SU-DHL-6 (cell line): Measurements from ENCODE around the gene PIPOX.

Experiments
- H2AFZ ChIP-seq: fragments of 200-600 bp; sonication (generic); 2 replicates; pipeline ENCODE4 v1.6.1; 2014; ENCODE audit warnings: low read depth, mild to moderate bottlenecking, moderate library complexity, mixed read lengths, antibody characterized with exemption, low read length; ENCODE audit not compliant: severe bottlenecking
- H3F3A ChIP-seq: fragments of 200-600 bp; shearing (Covaris generic); 2 replicates; pipeline ENCODE4 v1.6.0; 2016; ENCODE audit warnings: antibody characterized with exemption, mild to moderate bottlenecking; ENCODE audit not compliant: insufficient read depth
- H3K27ac ChIP-seq: fragments of 200-600 bp; sonication (generic); 2 replicates; pipeline ENCODE4 v1.5.1; 2016; ENCODE audit warnings: low read depth, mild to moderate bottlenecking, low read length, moderate library complexity, mixed read lengths
- H3K27me3 ChIP-seq: fragments of 200-600 bp; sonication (generic), shearing (Covaris generic); 2 replicates; pipeline ENCODE4 v1.6.0; 2014; ENCODE audit warnings: mild to moderate bottlenecking, low read length
- H3K36me3 ChIP-seq: fragments of 200-600 bp; sonication (generic); 2 replicates; pipeline ENCODE4 v1.6.1; 2014; ENCODE audit warnings: mild to moderate bottlenecking, low read length, mixed read lengths
- H3K4me2 ChIP-seq: fragments of 300-600, 200-600 bp; shearing (Covaris generic), sonication (generic); 2 replicates; pipeline ENCODE4 v1.6.0; 2014; ENCODE audit warnings: low read length, low read depth, mild to moderate bottlenecking; ENCODE audit not compliant: poor library complexity, severe bottlenecking
- H3K4me3 ChIP-seq: fragments of 200-600 bp; sonication (generic); 2 replicates; pipeline ENCODE4 v1.5.1; 2014; ENCODE audit warnings: antibody characterized with exemption, low read length, mild to moderate bottlenecking, mixed read lengths; ENCODE audit not compliant: insufficient read depth, poor library complexity, severe bottlenecking
- H3K79me2 ChIP-seq: fragments of 200-600 bp; sonication (generic); 2 replicates; pipeline ENCODE4 v1.6.1; 2014; ENCODE audit warnings: mild to moderate bottlenecking, low read length, moderate library complexity; ENCODE audit not compliant: insufficient read depth
- H3K9ac ChIP-seq: fragments of 200-600 bp; sonication (generic); 2 replicates; pipeline ENCODE4 v1.7.0; 2014; ENCODE audit warnings: mild to moderate bottlenecking, low read length
- H3K9me2 ChIP-seq: fragments of 200-600 bp; sonication (generic); replicated peaks from 2 replicates; pipeline ENCODE4 v1.6.1; 2014; ENCODE audit warnings: low read length; ENCODE audit not compliant: insufficient read depth
- H3K9me3 ChIP-seq: fragments of 200-600 bp; sonication (generic); 2 replicates; pipeline ENCODE4 v1.6.1; 2014; ENCODE audit warnings: low read length, mixed read lengths; ENCODE audit not compliant: insufficient read depth
- H4K20me1 ChIP-seq: fragments of 200-600 bp; sonication (generic); 2 replicates; pipeline ENCODE4 v1.6.1; 2014; ENCODE audit warnings: low read depth, mild to moderate bottlenecking, antibody characterized with exemption, low read length, moderate library complexity, mixed read lengths
- EZH2phosphoT487 ChIP-seq: fragments of 200-600 bp; sonication (generic), shearing (Covaris generic); conservative IDR thresholded peaks from 2 replicates; pipeline ENCODE4 v1.6.1; 2018; ENCODE audit warnings: mild to moderate bottlenecking, antibody characterized with exemption, low read length, moderate library complexity, mixed read lengths
- TF ChIP-seq, protein P1 (sequence below): fragments of 200-600 bp; sonication (generic); IDR thresholded peaks from one replicate; pipeline ENCODE4 v1.5.1; 2017; ENCODE audit warnings: antibody characterized with exemption, mild to moderate bottlenecking, low read length, moderate library complexity; ENCODE audit not compliant: insufficient read depth, poor library complexity, severe bottlenecking

Gene PIPOX

DNA sequence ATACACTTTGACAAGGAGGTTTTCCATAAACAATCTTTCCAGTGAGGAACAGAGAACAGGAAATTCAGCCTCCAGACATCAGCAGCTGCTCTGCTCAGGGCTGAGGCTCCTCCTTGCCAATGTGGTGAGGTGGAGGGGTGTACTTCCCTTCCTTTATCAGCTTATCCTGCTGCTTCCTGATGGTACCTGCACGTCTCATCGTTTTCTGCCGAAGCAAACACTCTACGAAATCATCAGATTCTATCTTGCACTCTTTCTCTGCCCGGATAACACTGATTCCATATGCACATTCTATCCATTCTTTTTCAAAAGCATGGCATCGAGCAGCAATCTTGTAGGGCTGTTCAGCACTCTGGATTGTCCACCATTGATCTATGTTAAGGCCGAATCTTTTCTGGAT lies 21.7 kb upstream of the PIPOX start:
- no peaks in the 10 kb centered on the region for H3K27me3 ChIP-seq
- H3F3A ChIP-seq, result no peaks in the 10 kb centered on the region
- H3K79me2 ChIP-seq, result no peaks in the 10 kb centered on the region
- H4K20me1 ChIP-seq, result no peaks in the 10 kb centered on the region
- no peak overlapping the region for H2AFZ ChIP-seq
- H3K9me2 ChIP-seq, result no peaks in the 10 kb centered on the region
- no peak overlapping the region for H3K4me2 ChIP-seq
- H3K36me3 ChIP-seq, result no peaks in the 10 kb centered on the region
- TF ChIP-seq, protein P1, sequence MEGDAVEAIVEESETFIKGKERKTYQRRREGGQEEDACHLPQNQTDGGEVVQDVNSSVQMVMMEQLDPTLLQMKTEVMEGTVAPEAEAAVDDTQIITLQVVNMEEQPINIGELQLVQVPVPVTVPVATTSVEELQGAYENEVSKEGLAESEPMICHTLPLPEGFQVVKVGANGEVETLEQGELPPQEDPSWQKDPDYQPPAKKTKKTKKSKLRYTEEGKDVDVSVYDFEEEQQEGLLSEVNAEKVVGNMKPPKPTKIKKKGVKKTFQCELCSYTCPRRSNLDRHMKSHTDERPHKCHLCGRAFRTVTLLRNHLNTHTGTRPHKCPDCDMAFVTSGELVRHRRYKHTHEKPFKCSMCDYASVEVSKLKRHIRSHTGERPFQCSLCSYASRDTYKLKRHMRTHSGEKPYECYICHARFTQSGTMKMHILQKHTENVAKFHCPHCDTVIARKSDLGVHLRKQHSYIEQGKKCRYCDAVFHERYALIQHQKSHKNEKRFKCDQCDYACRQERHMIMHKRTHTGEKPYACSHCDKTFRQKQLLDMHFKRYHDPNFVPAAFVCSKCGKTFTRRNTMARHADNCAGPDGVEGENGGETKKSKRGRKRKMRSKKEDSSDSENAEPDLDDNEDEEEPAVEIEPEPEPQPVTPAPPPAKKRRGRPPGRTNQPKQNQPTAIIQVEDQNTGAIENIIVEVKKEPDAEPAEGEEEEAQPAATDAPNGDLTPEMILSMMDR, result no peak
- no peak for TF ChIP-seq EZH2phosphoT487
- H3K9ac ChIP-seq, result no peak overlapping the region
- H3K4me3 ChIP-seq, result no peak overlapping the region
- no peaks in the 10 kb centered on the region for H3K9me3 ChIP-seq
- H3K27ac ChIP-seq, result no peak overlapping the region

- H3K9ac ChIP-seq, result no peak overlapping the region
- no peaks in the 10 kb centered on the region for H3K9me3 ChIP-seq
- no peaks in the 10 kb centered on the region for H4K20me1 ChIP-seq
- no peak overlapping the region for H3K27ac ChIP-seq
- H3K36me3 ChIP-seq, result no peaks in the 10 kb centered on the region
- TF ChIP-seq, protein P1, result no peak
- no peak for TF ChIP-seq EZH2phosphoT487
- H3K27me3 ChIP-seq, result no peaks in the 10 kb centered on the region
- H3F3A ChIP-seq, result no peaks in the 10 kb centered on the region
- H3K9me2 ChIP-seq, result no peaks in the 10 kb centered on the region
- H3K79me2 ChIP-seq, result no peaks in the 10 kb centered on the region
- no peak overlapping the region for H2AFZ ChIP-seq
- H3K4me3 ChIP-seq, result no peak overlapping the region
- no peak overlapping the region for H3K4me2 ChIP-seq
Measured at GRCh38 chr17:29022074-29022473, 20.9 kb upstream of the PIPOX start.

DNA sequence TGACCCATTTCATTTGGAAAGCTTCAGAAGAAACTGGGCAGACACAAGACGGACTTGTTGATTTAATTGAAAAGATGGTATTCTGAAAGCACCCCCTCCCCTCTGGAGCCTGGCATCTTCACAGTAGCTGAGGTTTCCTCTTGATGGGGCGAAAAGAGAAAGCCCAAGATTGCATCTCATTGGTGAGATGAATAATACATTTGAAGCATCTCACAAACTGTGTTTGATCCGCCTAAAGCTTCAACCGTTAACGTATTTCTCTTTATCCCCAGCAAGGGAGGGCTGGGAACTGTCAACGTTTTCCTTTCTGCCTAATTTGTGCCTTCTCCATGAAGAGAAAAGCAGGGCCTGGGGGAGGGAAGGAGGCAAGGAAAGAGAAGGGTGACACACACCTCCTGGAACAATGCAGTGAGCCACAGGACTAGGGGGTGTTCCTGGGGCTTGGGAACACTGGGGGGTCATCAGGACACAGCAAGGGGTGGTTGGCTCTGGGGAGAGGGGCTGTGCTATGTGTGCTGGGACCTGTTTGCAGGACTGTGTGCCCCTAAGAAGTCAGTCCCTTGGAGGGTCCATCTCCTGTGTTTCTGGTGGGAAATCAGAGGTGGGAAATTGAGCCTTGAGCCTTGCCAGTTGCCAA lies 18.5 kb upstream of the PIPOX start:
- H3K9me2 ChIP-seq, result no peaks in the 10 kb centered on the region
- H4K20me1 ChIP-seq, result no peaks in the 10 kb centered on the region
- no peak overlapping the region for H3K4me3 ChIP-seq
- H3K79me2 ChIP-seq, result no peaks in the 10 kb centered on the region
- H3K36me3 ChIP-seq, result no peaks in the 10 kb centered on the region
- no peak overlapping the region for H3K27ac ChIP-seq
- no peaks in the 10 kb centered on the region for H3F3A ChIP-seq
- H3K9me3 ChIP-seq, result no peaks in the 10 kb centered on the region
- no peak overlapping the region for H3K4me2 ChIP-seq
- no peak overlapping the region for H3K9ac ChIP-seq
- H3K27me3 ChIP-seq, result no peaks in the 10 kb centered on the region
- TF ChIP-seq EZH2phosphoT487, result no peak
- TF ChIP-seq, protein P1, result no peak
- H2AFZ ChIP-seq, result no peak overlapping the region
